ENCODE results near the gene WFIKKN1. TPM values are rescaled to one million over a fixed set of nuclear protein-coding genes. Genes with fewer than 3 reads are reported as not detected.

WFIKKN1 gene
- total RNA-seq, 2 experiments from 2014 or later, result 0.47 to 0.60 TPM

- DNase-seq, result no peak
- Mint-ChIP-seq H3K4me3 (no peak overlapping the region), H3K9me3 (no peaks in the 10 kb centered on the region), H3K36me3 (no peaks in the 10 kb centered on the region), H3K27me3 (no peaks in the 10 kb centered on the region), H3K4me1 (no peaks in the 10 kb centered on the region), H3K27ac (no peak overlapping the region)
- POLR2A ChIA-PET, result no interaction called here
- no peak for ATAC-seq (ENCODE audit: low read depth)
Observed at GRCh38 chr16:621526-622105, 9.2 kb upstream of the WFIKKN1 start.

- H3K27me3 Mint-ChIP-seq, result no peaks in the 10 kb centered on the region
- no peaks in the 10 kb centered on the region for H3K9me3 Mint-ChIP-seq
Observed at GRCh38 chr16:622920-623280, 7.9 kb upstream of the WFIKKN1 start.

GRCh38 chr16:624526-625070, 6.2 kb upstream of the WFIKKN1 start:
- Mint-ChIP-seq H3K27ac (no peak overlapping the region), H3K9me3 (no peaks in the 10 kb centered on the region), H3K27me3 (no peaks in the 10 kb centered on the region), H3K4me3 (no peak overlapping the region), H3K36me3 (no peaks in the 10 kb centered on the region), H3K4me1 (no peaks in the 10 kb centered on the region)
- ATAC-seq (ENCODE audit: low read depth) (no peak), DNase-seq (no peak)
- POLR2A ChIA-PET, result no interaction called here

More at GRCh38 chr16:622920-623280, 7.9 kb upstream of the WFIKKN1 start:
- POLR2A ChIA-PET, result interaction anchor here (0.7 kb wide), 1 partner anchor 384 kb away, joined by 3 read pairs; no protein-coding TSS in a partner anchor
- Mint-ChIP-seq H3K27ac (no peak overlapping the region), H3K4me1 (no peaks in the 10 kb centered on the region), H3K4me3 (no peak overlapping the region), H3K36me3 (no peaks in the 10 kb centered on the region)
- DNase-seq, result no peak
- no peak for ATAC-seq (ENCODE audit: low read depth)

GRCh38 chr16:625117-625976, 5.4 kb upstream of the WFIKKN1 start:
- H3K9me3 Mint-ChIP-seq, result no peaks in the 10 kb centered on the region
- H3K36me3 Mint-ChIP-seq, result no peaks in the 10 kb centered on the region
- no peaks in the 10 kb centered on the region for H3K27me3 Mint-ChIP-seq
- no peak overlapping the region for H3K4me3 Mint-ChIP-seq
- no peak overlapping the region for H3K27ac Mint-ChIP-seq
- no peak for ATAC-seq (ENCODE audit: low read depth)
- POLR2A ChIA-PET, result no interaction called here
- no peaks in the 10 kb centered on the region for H3K4me1 Mint-ChIP-seq
- DNase-seq, result no peak

GRCh38 chr16:625977-626765, 4.6 kb upstream of the WFIKKN1 start:
- DNase-seq (no peak), ATAC-seq (ENCODE audit: low read depth) (no peak)
- no peaks in the 10 kb centered on the region for H3K27me3 Mint-ChIP-seq
- POLR2A ChIA-PET, result no interaction called here
- no peak overlapping the region for H3K4me3 Mint-ChIP-seq
- no peaks in the 10 kb centered on the region for H3K9me3 Mint-ChIP-seq
- no peaks in the 10 kb centered on the region for H3K4me1 Mint-ChIP-seq
- no peak overlapping the region for H3K27ac Mint-ChIP-seq
- H3K36me3 Mint-ChIP-seq, result no peaks in the 10 kb centered on the region

- ATAC-seq (ENCODE audit: low read depth) (no peak), DNase-seq (no peak)
- no peaks in the 10 kb centered on the region for H3K4me1 Mint-ChIP-seq
- H3K9me3 Mint-ChIP-seq, result no peaks in the 10 kb centered on the region
- H3K36me3 Mint-ChIP-seq, result no peaks in the 10 kb centered on the region
- POLR2A ChIA-PET, result no interaction called here
- H3K27me3 Mint-ChIP-seq, result no peaks in the 10 kb centered on the region
- no peak overlapping the region for H3K4me3 Mint-ChIP-seq
- H3K27ac Mint-ChIP-seq, result no peak overlapping the region
Observed at GRCh38 chr16:626787-627453, 3.9 kb upstream of the WFIKKN1 start.

- DNase-seq (no peak), ATAC-seq (ENCODE audit: low read depth) (no peak)
- Mint-ChIP-seq H3K36me3 (no peaks in the 10 kb centered on the region), H3K4me3 (no peak overlapping the region), H3K27ac (no peak overlapping the region), H3K9me3 (no peaks in the 10 kb centered on the region), H3K4me1 (no peaks in the 10 kb centered on the region), H3K27me3 (no peaks in the 10 kb centered on the region)
- POLR2A ChIA-PET, result no interaction called here
Observed at GRCh38 chr16:627454-628239, 3.1 kb upstream of the WFIKKN1 start.

- H3K27ac Mint-ChIP-seq, result no peak overlapping the region
- ATAC-seq (ENCODE audit: low read depth) (no peak), DNase-seq (no peak)
- no peak overlapping the region for H3K4me3 Mint-ChIP-seq
- H3K27me3 Mint-ChIP-seq, result no peaks in the 10 kb centered on the region
- POLR2A ChIA-PET, result no interaction called here
- no peaks in the 10 kb centered on the region for H3K36me3 Mint-ChIP-seq
- H3K9me3 Mint-ChIP-seq, result no peaks in the 10 kb centered on the region
- H3K4me1 Mint-ChIP-seq, result no peaks in the 10 kb centered on the region
Observed at GRCh38 chr16:628321-629061, 2.3 kb upstream of the WFIKKN1 start.

- Mint-ChIP-seq H3K4me1 (no peaks in the 10 kb centered on the region), H3K27me3 (no peaks in the 10 kb centered on the region), H3K27ac (no peak overlapping the region), H3K36me3 (no peaks in the 10 kb centered on the region), H3K9me3 (no peaks in the 10 kb centered on the region), H3K4me3 (no peak overlapping the region)
- POLR2A ChIA-PET, result no interaction called here
- DNase-seq (no peak), ATAC-seq (ENCODE audit: low read depth) (no peak)
Observed at GRCh38 chr16:629185-629832, 1.5 kb upstream of the WFIKKN1 start.

- Mint-ChIP-seq H3K4me1 (peaks cover under 1% of the 10 kb centered on the region), H3K9me3 (no peaks in the 10 kb centered on the region), H3K27me3 (no peaks in the 10 kb centered on the region), H3K4me3 (no peak overlapping the region), H3K27ac (no peak overlapping the region), H3K36me3 (no peaks in the 10 kb centered on the region)
- no peak for ATAC-seq (ENCODE audit: low read depth)
- DNase-seq, result no peak
- POLR2A ChIA-PET, result no interaction called here
Observed at GRCh38 chr16:629833-630248, 944 bp upstream of the WFIKKN1 start.

- Mint-ChIP-seq H3K4me3 (no peak overlapping the region), H3K27ac (no peak overlapping the region), H3K36me3 (no peaks in the 10 kb centered on the region), H3K9me3 (no peaks in the 10 kb centered on the region), H3K4me1 (peaks cover 1% of the 10 kb centered on the region), H3K27me3 (no peaks in the 10 kb centered on the region)
- no peak for DNase-seq
- no peak for ATAC-seq (ENCODE audit: low read depth)
- POLR2A ChIA-PET, result no interaction called here
Observed at GRCh38 chr16:630249-630814, 453 bp upstream of the WFIKKN1 start.
